HCT116 (cell line): ENCODE results near the gene ARL6IP1.

Experiments used
- CBX3 ChIP-seq: IDR thresholded peaks from 2 replicates; pipeline ENCODE4 v1.6.1; 2012; ENCODE audit warnings: low read depth
- CEBPB ChIP-seq: IDR thresholded peaks from 2 replicates; pipeline ENCODE4 v1.6.1; 2012; ENCODE audit warnings: low read depth
- CTCF ChIP-seq, 3 experiments: fragments of 200-600 bp in 1 of 3; sonication (generic) in 1 of 3; IDR thresholded peaks in 2 of 3; conservative IDR thresholded peaks in 1 of 3; 2 replicates each; pipeline ENCODE4 v1.5.1; 2012 to 2017; ENCODE audit warnings: low read depth in 2 of 3, low read length in 2 of 3, antibody characterized with exemption in 1 of 3, borderline replicate concordance in 1 of 3, control low read depth in 1 of 3, mild to moderate bottlenecking in 1 of 3, mixed read lengths in 1 of 3, mixed run types in 1 of 3, moderate library complexity in 1 of 3; ENCODE audit not compliant: insufficient read depth in 1 of 3
- EZH2 ChIP-seq: fragments of 200-600 bp; sonication (generic); IDR thresholded peaks from 2 replicates; pipeline ENCODE4 v1.6.1; 2017; ENCODE audit warnings: antibody characterized with exemption, mixed run types
- JUND ChIP-seq: IDR thresholded peaks from 2 replicates; pipeline ENCODE4 v1.6.1; 2012
- POLR2A ChIP-seq: IDR thresholded peaks from 2 replicates; pipeline ENCODE4 v1.7.0; 2011; ENCODE audit warnings: borderline replicate concordance; ENCODE audit not compliant: insufficient read depth, insufficient read length; ENCODE audit errors: extremely low read depth
- POLR2AphosphoS5 ChIP-seq: IDR thresholded peaks from 2 replicates; pipeline ENCODE4 v1.6.1; 2011; ENCODE audit warnings: mild to moderate bottlenecking, low read depth, low read length, moderate library complexity
- RAD21 ChIP-seq: IDR thresholded peaks from 2 replicates; pipeline ENCODE4 v1.6.1; 2012; ENCODE audit warnings: low read depth, mild to moderate bottlenecking
- SIN3A ChIP-seq: IDR thresholded peaks from 2 replicates; pipeline ENCODE4 v1.6.1; 2012; ENCODE audit warnings: low read depth
- TCF7L2 ChIP-seq: IDR thresholded peaks from 2 replicates; pipeline ENCODE4 v1.7.0; 2011; ENCODE audit warnings: borderline replicate concordance, inconsistent platforms; ENCODE audit not compliant: insufficient read depth, insufficient read length; ENCODE audit errors: extremely low read depth
- ZNF274 ChIP-seq: fragments of 200-500 bp; sonication (Bioruptor generic); IDR thresholded peaks from 2 replicates; pipeline ENCODE4 v1.6.1; 2014; ENCODE audit warnings: mild to moderate bottlenecking, low read depth, low read length, inconsistent platforms
- TF ChIP-seq, protein P1 (sequence below): IDR thresholded peaks from 2 replicates; pipeline ENCODE4 v1.6.1; 2011; ENCODE audit warnings: mild to moderate bottlenecking, low read length, moderate library complexity; ENCODE audit not compliant: insufficient replicate concordance; ENCODE audit errors: extremely low read depth
- TF ChIP-seq, protein P2 (sequence below): IDR thresholded peaks from 2 replicates; pipeline ENCODE4 v1.6.1; 2012

GRCh38 chr16:18805257-18805773 is 4.0 kb upstream of the ARL6IP1 start:
- TF ChIP-seq POLR2AphosphoS5 (no peak), EZH2 (no peak), CBX3 (no peak), CTCF (IDR thresholded peaks at IDR 0.05 in 2 of 3, conservative IDR thresholded peaks at IDR 0.05 in 1 of 3; ENCODE audit: borderline replicate concordance in 1 of 3, insufficient read depth in 1 of 3, low read depth in 2 of 3, low read length in 2 of 3) (no peak), CEBPB (no peak), SIN3A (no peak), POLR2A (no peak), ZNF274 (no peak), JUND (no peak), TCF7L2 (no peak), RAD21 (no peak)
- TF ChIP-seq, protein P1, sequence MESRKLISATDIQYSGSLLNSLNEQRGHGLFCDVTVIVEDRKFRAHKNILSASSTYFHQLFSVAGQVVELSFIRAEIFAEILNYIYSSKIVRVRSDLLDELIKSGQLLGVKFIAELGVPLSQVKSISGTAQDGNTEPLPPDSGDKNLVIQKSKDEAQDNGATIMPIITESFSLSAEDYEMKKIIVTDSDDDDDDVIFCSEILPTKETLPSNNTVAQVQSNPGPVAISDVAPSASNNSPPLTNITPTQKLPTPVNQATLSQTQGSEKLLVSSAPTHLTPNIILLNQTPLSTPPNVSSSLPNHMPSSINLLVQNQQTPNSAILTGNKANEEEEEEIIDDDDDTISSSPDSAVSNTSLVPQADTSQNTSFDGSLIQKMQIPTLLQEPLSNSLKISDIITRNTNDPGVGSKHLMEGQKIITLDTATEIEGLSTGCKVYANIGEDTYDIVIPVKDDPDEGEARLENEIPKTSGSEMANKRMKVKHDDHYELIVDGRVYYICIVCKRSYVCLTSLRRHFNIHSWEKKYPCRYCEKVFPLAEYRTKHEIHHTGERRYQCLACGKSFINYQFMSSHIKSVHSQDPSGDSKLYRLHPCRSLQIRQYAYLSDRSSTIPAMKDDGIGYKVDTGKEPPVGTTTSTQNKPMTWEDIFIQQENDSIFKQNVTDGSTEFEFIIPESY, result no peak
- TF ChIP-seq, protein P2, sequence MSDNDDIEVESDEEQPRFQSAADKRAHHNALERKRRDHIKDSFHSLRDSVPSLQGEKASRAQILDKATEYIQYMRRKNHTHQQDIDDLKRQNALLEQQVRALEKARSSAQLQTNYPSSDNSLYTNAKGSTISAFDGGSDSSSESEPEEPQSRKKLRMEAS, result no peak
